ENCODE measurements around the gene ANKS1A. TPM values are rescaled to one million over a fixed set of nuclear protein-coding genes. Genes with fewer than 3 reads are reported as not detected.

The ANKS1A gene
- total RNA-seq, 2 donors from 2014 or later, result 20.5 to 68.4 TPM

- peaks cover 6% of the 10 kb centered on the region for H3K4me1 ChIP-seq (replicated peaks)
- peak overlapping the region in 1 of 2 donors; percentile 45 for H3K27ac ChIP-seq
- no peak for TF ChIP-seq POLR2AphosphoS5 (IDR thresholded peaks at IDR 0.05)
- no peak for TF ChIP-seq CTCF (IDR thresholded peaks at IDR 0.05)
- TF ChIP-seq POLR2A (IDR thresholded peaks at IDR 0.05), result no peak
- H3K9me3 ChIP-seq, result no peaks in the 10 kb centered on the region
- no peak overlapping the region for H3K4me3 ChIP-seq
- DNase-seq (ENCODE audit: low spot score), result no peak
- 85% methylated on average over 4 of the region's 4 CpGs for WGBS
- intact Hi-C loops (cut with DNase I), result no loop called here
- no peaks in the 10 kb centered on the region for H3K27me3 ChIP-seq (replicated peaks; ENCODE audit: insufficient read depth)
- H3K36me3 ChIP-seq, result no peaks in the 10 kb centered on the region
These were observed 154.5 kb downstream of the ANKS1A start for GRCh38 chr6:35043381-35044130.

- TF ChIP-seq CTCF (IDR thresholded peaks at IDR 0.05), result no peak
- TF ChIP-seq POLR2AphosphoS5 (IDR thresholded peaks at IDR 0.05), result peak; percentile 40
- no peak for TF ChIP-seq POLR2A (IDR thresholded peaks at IDR 0.05)
- no peaks in the 10 kb centered on the region for H3K27me3 ChIP-seq (replicated peaks; ENCODE audit: insufficient read depth)
- peak; percentile 39 for DNase-seq (ENCODE audit: low spot score)
- no peaks in the 10 kb centered on the region for H3K36me3 ChIP-seq
- intact Hi-C loops (cut with DNase I), result no loop called here
- no peaks in the 10 kb centered on the region for H3K9me3 ChIP-seq
- no peak overlapping the region for H3K4me3 ChIP-seq
- 37% methylated on average over 16 of the region's 16 CpGs for WGBS
- peaks cover 6% of the 10 kb centered on the region for H3K4me1 ChIP-seq (replicated peaks)
- H3K27ac ChIP-seq, result peak overlapping the region; percentile 45 to 57
These were observed 155.2 kb downstream of the ANKS1A start for GRCh38 chr6:35044145-35044745.

GRCh38 chr6:35044761-35045421 is 155.8 kb downstream of the ANKS1A start:
- TF ChIP-seq CTCF (IDR thresholded peaks at IDR 0.05) (no peak), POLR2A (IDR thresholded peaks at IDR 0.05) (no peak), POLR2AphosphoS5 (IDR thresholded peaks at IDR 0.05) (peak; percentile 29)
- Histone ChIP-seq H3K27me3 (replicated peaks; ENCODE audit: insufficient read depth) (no peaks in the 10 kb centered on the region), H3K27ac (peak overlapping the region; percentile 45 to 57), H3K4me3 (no peak overlapping the region), H3K9me3 (no peaks in the 10 kb centered on the region), H3K4me1 (replicated peaks) (peaks cover 6% of the 10 kb centered on the region), H3K36me3 (no peaks in the 10 kb centered on the region)
- intact Hi-C loops (cut with DNase I), result no loop called here
- DNase-seq (ENCODE audit: low spot score), result peak; percentile 28
- 30% methylated on average over 3 of the region's 3 CpGs for WGBS

GRCh38 chr6:35046103-35046502 is 157.0 kb downstream of the ANKS1A start:
- Histone ChIP-seq H3K36me3 (no peaks in the 10 kb centered on the region), H3K4me1 (replicated peaks) (peaks cover 6% of the 10 kb centered on the region), H3K4me3 (no peak overlapping the region), H3K27me3 (replicated peaks; ENCODE audit: insufficient read depth) (no peaks in the 10 kb centered on the region), H3K27ac (peak overlapping the region in 1 of 2 donors; percentile 56), H3K9me3 (no peaks in the 10 kb centered on the region)
- no peak for TF ChIP-seq POLR2AphosphoS5 (IDR thresholded peaks at IDR 0.05)
- TF ChIP-seq CTCF (IDR thresholded peaks at IDR 0.05), result no peak
- TF ChIP-seq POLR2A (IDR thresholded peaks at IDR 0.05), result no peak
- 36% methylated on average over 3 of the region's 3 CpGs for WGBS
- no peak for DNase-seq (ENCODE audit: low spot score)
- intact Hi-C loops (cut with DNase I), result no loop called here
